MM.1S (cell line): ENCODE data around the gene ZNF93.
"Not testable (repeated sequence)": the region's sequence is repeated elsewhere in the genome, so short reads cannot be mapped to it uniquely, and the experiment has no call there.

Source experiments
- DNase-seq: peaks from one replicate; pipeline ENCODE4 v3.0.0-alpha.2; 2015
- H2AFZ ChIP-seq: fragments of 300-600 bp; sonication (generic); 2 replicates; pipeline ENCODE4 v1.6.0; 2016; ENCODE audit warnings: antibody characterized with exemption, low read length
- H3F3A ChIP-seq: fragments of 300-600 bp; sonication (generic); 2 replicates; pipeline ENCODE4 v1.6.1; 2016; ENCODE audit warnings: mild to moderate bottlenecking, antibody characterized with exemption, low read length, moderate library complexity, mixed read lengths; ENCODE audit not compliant: insufficient read depth
- H3K27ac ChIP-seq: fragments of 300-600 bp; sonication (generic); 2 replicates; pipeline ENCODE4 v1.5.1; 2016; ENCODE audit warnings: mild to moderate bottlenecking, low read length
- H3K27me3 ChIP-seq: fragments of 300-600 bp; sonication (generic); replicated peaks from 2 replicates; pipeline ENCODE4 v1.6.0; 2016; ENCODE audit warnings: low read length; ENCODE audit not compliant: insufficient read depth
- H3K36me3 ChIP-seq: fragments of 300-600 bp; sonication (generic); replicated peaks from 2 replicates; pipeline ENCODE4 v1.6.1; 2016; ENCODE audit warnings: mild to moderate bottlenecking, low read length, mixed read lengths; ENCODE audit not compliant: insufficient read depth
- H3K4me1 ChIP-seq: fragments of 300-600 bp; sonication (generic); 2 replicates; pipeline ENCODE4 v1.6.1; 2016; ENCODE audit warnings: low read length, mixed read lengths
- H3K4me2 ChIP-seq: fragments of 300-600 bp; sonication (generic); 2 replicates; pipeline ENCODE4 v1.6.0; 2016; ENCODE audit warnings: low read depth, low read length
- H3K4me3 ChIP-seq: fragments of 300-600 bp; sonication (generic); 2 replicates; pipeline ENCODE4 v1.5.1; 2016; ENCODE audit warnings: low read length, mixed read lengths
- H3K79me2 ChIP-seq: fragments of 300-600 bp; sonication (generic); 2 replicates; pipeline ENCODE4 v1.6.1; 2016; ENCODE audit warnings: mixed run types, low read length, mixed read lengths
- H3K9ac ChIP-seq: fragments of 300-600 bp; sonication (generic); 2 replicates; pipeline ENCODE4 v1.6.1; 2016; ENCODE audit warnings: low read length, mixed read lengths
- H3K9me2 ChIP-seq: fragments of 300-600 bp; sonication (generic); replicated peaks from 2 replicates; pipeline ENCODE4 v1.6.1; 2016; ENCODE audit warnings: mild to moderate bottlenecking, low read length, mixed read lengths; ENCODE audit not compliant: insufficient read depth
- H3K9me3 ChIP-seq: fragments of 300-600 bp; sonication (generic); replicated peaks from 2 replicates; pipeline ENCODE4 v1.6.1; 2016; ENCODE audit warnings: mild to moderate bottlenecking, low read length, mixed read lengths; ENCODE audit not compliant: insufficient read depth
- H4K20me1 ChIP-seq: fragments of 300-600 bp; sonication (generic); 2 replicates; pipeline ENCODE4 v1.6.1; 2016; ENCODE audit warnings: mild to moderate bottlenecking, low read length, moderate library complexity, mixed read lengths; ENCODE audit not compliant: insufficient read depth
- EZH2 ChIP-seq: fragments of 300-600 bp; sonication (generic); optimal IDR thresholded peaks from 2 replicates; pipeline ENCODE3; 2017; ENCODE audit warnings: low read depth, mild to moderate bottlenecking, antibody characterized with exemption, low read length, mixed read lengths
- EZH2phosphoT487 ChIP-seq: fragments of 300-600 bp; sonication (generic); IDR thresholded peaks from 2 replicates; pipeline ENCODE4 v1.6.1; 2018; ENCODE audit warnings: antibody characterized with exemption, low read length
- TF ChIP-seq, protein P1 (sequence below): fragments of 300-600 bp; sonication (generic); IDR thresholded peaks from 2 replicates; pipeline ENCODE4 v1.5.1; 2016; ENCODE audit warnings: antibody characterized with exemption, low read length, mixed read lengths

Gene ZNF93

DNA sequence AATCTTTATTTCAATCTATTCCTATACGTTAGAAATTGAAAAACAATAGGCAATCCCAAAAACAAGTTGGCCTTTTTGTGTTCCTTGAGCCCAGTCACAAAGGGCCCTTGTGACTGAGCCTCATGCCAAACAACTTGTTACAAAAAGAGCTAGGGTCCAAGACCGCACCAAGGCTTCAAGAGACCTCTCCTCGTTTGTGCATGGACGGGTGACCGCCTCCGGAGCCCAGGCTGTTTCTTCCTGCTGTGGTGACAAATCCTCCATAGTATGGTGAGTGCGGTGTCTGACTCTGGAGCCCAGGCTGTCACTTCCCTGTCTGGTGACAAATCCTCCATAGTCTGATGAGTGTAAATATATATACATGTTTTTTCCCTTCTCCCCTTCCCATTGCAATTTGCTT is 63.7 kb downstream of the ZNF93 start:
- Histone ChIP-seq H3K79me2 (no peaks in the 10 kb centered on the region), H3K4me3 (no peak overlapping the region), H3K4me2 (no peak overlapping the region), H3K9me2 (no peaks in the 10 kb centered on the region), H4K20me1 (no peaks in the 10 kb centered on the region), H3K27ac (no peak overlapping the region), H3K4me1 (no peaks in the 10 kb centered on the region), H3K9ac (no peak overlapping the region), H3K27me3 (no peaks in the 10 kb centered on the region), H3K9me3 (no peaks in the 10 kb centered on the region), H3F3A (no peaks in the 10 kb centered on the region), H2AFZ (no peak overlapping the region), H3K36me3 (no peaks in the 10 kb centered on the region)
- no peak for DNase-seq
- no peak for TF ChIP-seq EZH2
- TF ChIP-seq, protein P1, sequence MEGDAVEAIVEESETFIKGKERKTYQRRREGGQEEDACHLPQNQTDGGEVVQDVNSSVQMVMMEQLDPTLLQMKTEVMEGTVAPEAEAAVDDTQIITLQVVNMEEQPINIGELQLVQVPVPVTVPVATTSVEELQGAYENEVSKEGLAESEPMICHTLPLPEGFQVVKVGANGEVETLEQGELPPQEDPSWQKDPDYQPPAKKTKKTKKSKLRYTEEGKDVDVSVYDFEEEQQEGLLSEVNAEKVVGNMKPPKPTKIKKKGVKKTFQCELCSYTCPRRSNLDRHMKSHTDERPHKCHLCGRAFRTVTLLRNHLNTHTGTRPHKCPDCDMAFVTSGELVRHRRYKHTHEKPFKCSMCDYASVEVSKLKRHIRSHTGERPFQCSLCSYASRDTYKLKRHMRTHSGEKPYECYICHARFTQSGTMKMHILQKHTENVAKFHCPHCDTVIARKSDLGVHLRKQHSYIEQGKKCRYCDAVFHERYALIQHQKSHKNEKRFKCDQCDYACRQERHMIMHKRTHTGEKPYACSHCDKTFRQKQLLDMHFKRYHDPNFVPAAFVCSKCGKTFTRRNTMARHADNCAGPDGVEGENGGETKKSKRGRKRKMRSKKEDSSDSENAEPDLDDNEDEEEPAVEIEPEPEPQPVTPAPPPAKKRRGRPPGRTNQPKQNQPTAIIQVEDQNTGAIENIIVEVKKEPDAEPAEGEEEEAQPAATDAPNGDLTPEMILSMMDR: no peak
- no peak for TF ChIP-seq EZH2phosphoT487

DNA sequence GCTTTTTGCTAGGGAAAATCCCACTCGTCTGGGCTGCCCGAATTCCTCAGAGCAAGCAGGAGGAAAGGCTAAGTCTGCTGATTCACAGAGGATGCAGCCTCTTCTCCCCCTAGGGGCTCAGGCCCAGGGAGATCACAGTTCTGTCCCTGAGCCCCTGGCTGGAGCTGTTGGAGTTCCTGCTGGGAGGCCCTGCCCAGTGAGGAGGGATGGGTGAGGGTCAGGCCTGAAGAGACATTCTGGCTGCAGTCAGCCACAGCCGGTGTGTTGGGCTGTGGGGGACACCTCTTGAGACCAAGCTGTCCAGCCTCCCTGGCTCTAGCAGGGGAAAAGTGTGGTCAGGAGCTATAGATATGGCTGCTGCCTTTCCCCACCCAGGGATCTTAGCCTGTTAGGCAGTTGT is 65.4 kb downstream of the ZNF93 start:
- H3K9me2 ChIP-seq, H3K36me3 ChIP-seq, H3K79me2 ChIP-seq, H2AFZ ChIP-seq, H4K20me1 ChIP-seq, H3K9me3 ChIP-seq, H3K27ac ChIP-seq, H3K9ac ChIP-seq, H3F3A ChIP-seq, H3K27me3 ChIP-seq, H3K4me2 ChIP-seq, H3K4me1 ChIP-seq, H3K4me3 ChIP-seq, DNase-seq: not testable (repeated sequence)

DNA sequence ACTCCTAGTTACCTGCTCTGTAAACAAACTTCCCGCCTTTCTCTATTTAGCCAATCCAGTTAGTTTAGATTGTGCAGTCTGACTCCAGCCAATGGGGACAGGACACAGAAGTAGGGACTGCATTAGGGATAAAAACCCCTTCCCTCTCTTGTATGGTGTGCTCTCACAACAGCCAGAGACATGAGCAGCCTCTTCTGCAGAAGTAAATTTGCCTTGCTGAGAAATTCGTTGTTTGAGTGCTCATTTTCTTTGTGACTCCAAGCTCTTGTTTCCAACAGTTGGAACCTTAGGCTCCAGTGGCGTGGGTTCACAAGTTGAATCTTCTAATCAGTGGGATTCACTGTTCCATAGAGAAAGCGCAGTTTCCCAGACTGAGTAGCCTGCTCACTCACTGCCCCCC is 66.1 kb downstream of the ZNF93 start:
- Histone ChIP-seq H3K9ac (no peak overlapping the region), H3K4me3 (no peak overlapping the region), H3K27me3 (no peaks in the 10 kb centered on the region), H3K27ac (no peak overlapping the region), H3K4me2 (no peak overlapping the region), H3K9me3 (no peaks in the 10 kb centered on the region), H3K36me3 (no peaks in the 10 kb centered on the region), H3K4me1 (no peaks in the 10 kb centered on the region), H3K79me2 (no peaks in the 10 kb centered on the region), H4K20me1 (no peaks in the 10 kb centered on the region), H2AFZ (no peak overlapping the region), H3F3A (no peaks in the 10 kb centered on the region), H3K9me2 (no peaks in the 10 kb centered on the region)
- TF ChIP-seq EZH2 (no peak), EZH2phosphoT487 (no peak)
- TF ChIP-seq, protein P1: no peak
- DNase-seq: no peak
